Upper lobe of left lung (tissue), 6 donors: ENCODE measurements around the gene MICAL3. TPM values are rescaled to one million over a fixed set of nuclear protein-coding genes. Genes with fewer than 3 reads are reported as not detected.
A peak's percentile ranks its signal among the peaks of the same experiment; 100 is the strongest.

Source experiments
- ATAC-seq, 2 donors: fragments of 200-7000 bp; cut with Tn5 transposase; one replicate each; pipeline ENCODE4 v1.9.1; 2022; ENCODE audit warnings: mild to moderate bottlenecking in 2 of 2, moderate library complexity in 2 of 2; ENCODE audit not compliant: low FRiP score in 2 of 2
- DNase-seq, 2 donors: peaks; one replicate each; pipeline ENCODE4 v3.0.0-alpha.2; 2019 to 2020
- H3K27ac ChIP-seq, 4 donors: fragments of 200-600 bp; sonication (generic); one replicate each; pipeline ENCODE4 v1.5.1; 2016 to 2019
- H3K27me3 ChIP-seq, 4 donors: fragments of 200-600 bp; sonication (generic); one replicate each; pipeline ENCODE4 v1.5.1; 2017 to 2019
- H3K36me3 ChIP-seq, 4 donors: fragments of 200-600 bp; sonication (generic); one replicate each; pipeline ENCODE4 v1.5.1; 2016 to 2019
- H3K4me1 ChIP-seq, 4 donors: fragments of 200-600 bp; sonication (generic); one replicate each; pipeline ENCODE4 v1.5.1; 2018 to 2019
- H3K4me3 ChIP-seq, 4 donors: fragments of 200-600 bp; sonication (generic); one replicate each; pipeline ENCODE4 v1.5.1; 2017 to 2019; ENCODE audit warnings: mild to moderate bottlenecking in 2 of 4, moderate library complexity in 1 of 4
- H3K9me3 ChIP-seq, 4 donors: fragments of 200-600 bp; sonication (generic); one replicate each; pipeline ENCODE4 v1.5.1; 2018 to 2019
- CTCF ChIP-seq, 6 experiments: fragments of 450-650 bp in 4 of 6; fragments of 200-600 bp in 2 of 6; sonication (generic) in 2 of 6; IDR thresholded peaks; one replicate each; pipeline ENCODE4 v1.5.1; 2016 to 2019; ENCODE audit warnings: antibody characterized with exemption in 6 of 6
- EP300 ChIP-seq, 4 donors: sonication (generic); formaldehyde crosslinking; IDR thresholded peaks; one replicate each; pipeline ENCODE4 v1.5.1; 2017; ENCODE audit warnings: antibody characterized with exemption in 4 of 4, control low read depth in 2 of 4
- POLR2A ChIP-seq, 4 donors: fragments of 450-650 bp; IDR thresholded peaks; one replicate each; pipeline ENCODE4 v1.5.1; 2016 to 2017; ENCODE audit warnings: antibody characterized with exemption in 4 of 4, mild to moderate bottlenecking in 2 of 4
- POLR2AphosphoS5 ChIP-seq, 2 donors: sonication (generic); formaldehyde crosslinking; IDR thresholded peaks; one replicate each; pipeline ENCODE4 v1.5.1; 2017; ENCODE audit warnings: antibody characterized with exemption in 2 of 2
- WGBS, 2 donors: methylation state at CpG; one replicate each; pipeline ENCODE4 v1.1.5; 2017 to 2018; 5-methylcytosine and 5-hydroxymethylcytosine counted together
- total RNA-seq, 6 donors: library from RNA; depleted of rRNA in 4 of 6; stranded (reverse); fragments of >200 nt in 4 of 6; gene quantifications; one replicate each; pipeline versions ENCODE4 v1.1.0 to v1.2.1, GENCODE V29; 2016 to 2021
- donor health status: DM: no; HTN: no; CAD: no; lungs with moderate emphysema.
- donor health status: DM: no; HTN: yes; CAD: no; lungs with severe emphysema.

MICAL3 gene
- total RNA-seq, 6 donors from 2014 or later = 6.4 to 39.8 (median 23.4) TPM

- 93% methylated on average over 22 to 30 of the region's 35 CpGs for WGBS, 2 donors
- ATAC-seq (peak in 1 of 2 donors; percentile 27), DNase-seq (peak in 1 of 2 donors; percentile 75)
- TF ChIP-seq POLR2A (IDR thresholded peaks at IDR 0.05) (no peak), POLR2AphosphoS5 (IDR thresholded peaks at IDR 0.05) (no peak), CTCF (IDR thresholded peaks at IDR 0.05) (no peak), EP300 (IDR thresholded peaks at IDR 0.05) (no peak)
- no peaks in the 10 kb centered on the region for H3K9me3 ChIP-seq
- H3K27ac ChIP-seq = no peak overlapping the region
- no peak overlapping the region for H3K4me3 ChIP-seq
- no peaks in the 10 kb centered on the region for H3K4me1 ChIP-seq
- no peaks in the 10 kb centered on the region for H3K27me3 ChIP-seq
- H3K36me3 ChIP-seq = no peaks in the 10 kb centered on the region
Observed at GRCh38 chr22:17749605-17750395, 274.6 kb downstream of the MICAL3 start.

DNA sequence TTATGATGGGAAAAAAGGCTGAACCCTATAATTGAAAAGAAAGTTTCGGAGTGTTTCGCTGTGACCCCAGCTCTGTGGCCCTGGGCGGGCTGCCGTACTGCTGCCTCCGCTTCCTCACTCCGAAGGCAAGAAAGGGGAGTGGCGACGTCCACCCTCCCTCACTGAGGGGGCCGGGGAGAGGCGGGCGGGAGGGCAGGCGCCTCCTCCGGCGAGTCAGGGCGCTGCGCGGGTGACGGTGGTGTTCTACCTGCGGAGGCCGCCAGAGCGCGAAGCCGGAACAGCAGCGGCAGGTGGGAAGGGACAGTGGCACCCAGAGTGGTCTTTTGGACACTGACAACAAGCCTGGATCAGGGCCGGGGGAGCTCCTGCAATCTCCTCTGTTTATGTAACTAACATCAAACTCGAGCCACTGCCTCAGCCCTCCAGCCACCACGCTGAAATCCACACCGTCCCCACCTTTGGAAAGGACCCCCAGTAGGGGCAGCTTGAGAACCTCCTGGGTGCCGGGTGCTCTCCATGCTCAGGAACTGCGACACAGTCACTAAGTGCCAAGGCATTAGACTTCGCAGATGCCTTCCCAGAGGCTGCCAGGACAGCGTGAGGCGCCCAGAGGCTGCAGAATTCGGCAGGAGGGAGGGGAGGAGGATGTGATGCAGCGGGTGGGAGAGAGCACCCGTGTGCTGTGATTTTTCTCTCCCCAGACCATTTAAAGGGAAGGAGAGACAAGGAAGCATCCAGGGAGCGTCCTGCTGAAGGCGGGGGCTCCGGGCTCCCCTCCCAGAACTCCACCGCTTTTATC, 275.6 kb downstream of the MICAL3 start:
- Histone ChIP-seq H3K4me3 (no peak overlapping the region), H3K9me3 (no peaks in the 10 kb centered on the region), H3K4me1 (peaks cover 0 to 4% (median 0%) of the 10 kb centered on the region in 4 donors), H3K27me3 (no peaks in the 10 kb centered on the region), H3K36me3 (no peaks in the 10 kb centered on the region), H3K27ac (no peak overlapping the region)
- peak in 1 of 2 donors; percentile 83 for DNase-seq
- 85 to 89% methylated on average over 37 to 40 of the region's 40 CpGs for WGBS, 2 donors
- ATAC-seq = peak in 1 of 2 donors; percentile 55
- TF ChIP-seq POLR2AphosphoS5 (IDR thresholded peaks at IDR 0.05) (no peak), EP300 (IDR thresholded peaks at IDR 0.05) (no peak), POLR2A (IDR thresholded peaks at IDR 0.05) (no peak), CTCF (IDR thresholded peaks at IDR 0.05) (no peak)

- DNase-seq (no peak), ATAC-seq (no peak)
- no peak overlapping the region for H3K4me3 ChIP-seq
- H3K9me3 ChIP-seq = no peaks in the 10 kb centered on the region
- 94 to 96% methylated on average over 10 of the region's 10 CpGs for WGBS, 2 donors
- H3K4me1 ChIP-seq = peaks cover 0 to 7% (median 3%) of the 10 kb centered on the region in 4 donors
- no peaks in the 10 kb centered on the region for H3K27me3 ChIP-seq
- H3K27ac ChIP-seq = no peak overlapping the region
- no peaks in the 10 kb centered on the region for H3K36me3 ChIP-seq
- TF ChIP-seq POLR2A (IDR thresholded peaks at IDR 0.05) (no peak), CTCF (IDR thresholded peaks at IDR 0.05) (no peak), EP300 (IDR thresholded peaks at IDR 0.05) (no peak), POLR2AphosphoS5 (IDR thresholded peaks at IDR 0.05) (no peak)
Observed at GRCh38 chr22:17746916-17747315, 277.4 kb downstream of the MICAL3 start.

- H3K4me3 ChIP-seq = no peak overlapping the region
- DNase-seq = no peak
- H3K27me3 ChIP-seq = no peaks in the 10 kb centered on the region
- H3K36me3 ChIP-seq = peaks cover 0 to 7% (median under 1%) of the 10 kb centered on the region in 4 donors
- H3K9me3 ChIP-seq = no peaks in the 10 kb centered on the region
- 83 to 89% methylated on average over 1 to 7 of the region's 7 CpGs for WGBS, 2 donors
- no peak for TF ChIP-seq EP300 (IDR thresholded peaks at IDR 0.05)
- TF ChIP-seq POLR2AphosphoS5 (IDR thresholded peaks at IDR 0.05) = no peak
- no peak for TF ChIP-seq CTCF (IDR thresholded peaks at IDR 0.05)
- no peak for TF ChIP-seq POLR2A (IDR thresholded peaks at IDR 0.05)
- peaks cover 0 to 7% (median 3%) of the 10 kb centered on the region in 4 donors for H3K4me1 ChIP-seq
- no peak overlapping the region for H3K27ac ChIP-seq
- ATAC-seq = no peak
Observed at GRCh38 chr22:17744430-17744829, 279.9 kb downstream of the MICAL3 start.
